HG03558 (cell line): ENCODE data around the gene KAT2B.

Experiments used
- ATAC-seq: cut with Tn5 transposase; IDR thresholded peaks from one replicate; pipeline ENCODE4 v1.9.1; 2021; ENCODE audit warnings: moderate number of reproducible peaks; ENCODE audit not compliant: unreplicated experiment; ENCODE audit errors: extremely low read depth

The KAT2B gene

GRCh38 chr3:20083953-20084352 lies 43.7 kb downstream of the KAT2B start:
- no peak for ATAC-seq

DNA sequence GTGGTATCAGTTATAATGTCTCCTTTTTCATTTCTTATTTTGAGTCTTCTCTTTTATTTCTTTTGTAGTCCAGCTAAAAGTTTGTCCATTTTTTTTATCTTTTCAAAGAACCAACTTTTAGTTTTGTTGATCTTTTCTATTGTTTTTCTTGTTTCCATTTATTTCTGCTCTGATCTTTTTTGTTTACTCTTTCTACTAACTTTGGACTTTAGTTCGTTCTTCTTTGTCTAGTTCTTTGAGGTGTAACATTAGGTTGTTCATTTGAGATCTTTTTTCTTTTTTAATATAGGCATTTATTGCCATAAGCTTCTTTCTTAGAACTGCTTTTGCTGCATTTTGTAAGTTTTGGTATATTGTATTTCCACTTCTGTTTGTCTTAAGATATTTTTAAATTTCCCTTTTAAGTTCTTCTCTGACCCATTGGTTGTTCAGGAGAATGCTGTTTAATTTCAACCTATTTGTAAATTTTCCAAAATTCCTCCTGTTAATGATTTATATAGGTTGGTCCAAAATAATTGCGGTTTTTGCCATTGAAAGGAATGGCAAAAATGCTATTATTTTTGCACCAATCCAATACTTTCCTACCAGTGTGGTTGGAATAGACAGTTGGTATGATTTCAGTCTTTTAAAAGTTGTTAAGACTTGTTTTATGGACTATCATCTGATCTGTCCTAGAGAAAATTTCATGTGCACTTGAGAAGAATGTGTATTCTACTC lies 51.2 kb downstream of the KAT2B start:
- no peak for ATAC-seq

DNA sequence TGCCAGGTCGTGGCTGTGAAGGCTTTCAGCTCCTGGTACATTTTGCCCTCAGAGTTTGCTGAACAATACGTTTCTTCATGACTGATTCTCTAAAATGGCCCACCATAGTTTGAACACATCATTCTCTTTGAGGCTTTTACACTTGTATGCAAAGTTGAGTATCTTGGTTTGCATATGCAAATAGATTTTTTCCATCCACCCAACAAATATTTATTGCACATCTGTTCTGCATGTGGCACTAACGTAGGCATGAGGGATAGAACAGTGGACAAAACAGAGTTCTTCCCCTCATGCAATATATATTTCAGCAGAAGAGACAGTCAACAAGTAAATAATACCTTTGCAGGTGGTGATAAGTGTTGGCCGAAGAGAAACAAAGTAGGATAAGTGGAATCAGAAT lies 55.2 kb downstream of the KAT2B start:
- no peak for ATAC-seq

GRCh38 chr3:20096135-20096685 lies 56.0 kb downstream of the KAT2B start:
- ATAC-seq, result no peak

DNA sequence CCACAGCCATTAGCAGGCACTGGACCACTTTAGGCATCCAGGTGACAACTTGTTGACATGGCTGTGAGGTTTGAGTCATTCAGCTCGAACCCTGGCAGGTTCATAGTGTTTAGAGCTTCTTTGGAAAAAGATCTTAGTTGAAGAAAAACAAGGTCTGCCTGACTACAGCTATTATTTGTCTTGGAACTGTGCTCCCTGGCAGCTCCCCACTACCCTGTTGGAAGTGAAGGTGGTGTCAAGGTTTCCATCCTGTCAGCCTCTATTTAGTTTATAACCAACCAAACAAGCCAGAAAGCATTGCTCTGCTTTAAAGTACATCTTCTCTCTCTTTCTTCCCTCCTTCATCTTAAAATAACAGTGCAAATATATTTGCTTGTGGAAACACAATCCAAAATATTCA lies 56.8 kb downstream of the KAT2B start:
- no peak for ATAC-seq

DNA sequence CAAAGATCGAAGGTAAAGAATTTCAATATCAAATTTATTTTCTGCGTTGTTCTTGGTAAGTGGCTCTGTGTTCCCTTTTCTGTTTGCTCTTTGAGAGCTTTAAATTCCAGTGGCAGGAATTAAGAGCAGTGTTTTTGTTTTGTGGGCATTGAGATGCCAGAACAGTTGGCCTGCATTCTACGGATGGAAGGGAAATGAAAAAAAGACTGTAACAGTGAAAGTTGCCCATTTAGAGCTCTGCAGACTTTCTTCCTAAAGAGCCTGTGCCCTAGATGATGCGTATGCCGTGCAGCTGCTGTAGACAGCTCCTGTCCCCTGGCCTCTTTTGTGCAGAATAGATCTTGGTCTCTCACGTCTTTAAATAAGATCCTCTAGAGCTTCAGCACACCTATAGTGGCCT lies 58.8 kb downstream of the KAT2B start:
- no peak for ATAC-seq

DNA sequence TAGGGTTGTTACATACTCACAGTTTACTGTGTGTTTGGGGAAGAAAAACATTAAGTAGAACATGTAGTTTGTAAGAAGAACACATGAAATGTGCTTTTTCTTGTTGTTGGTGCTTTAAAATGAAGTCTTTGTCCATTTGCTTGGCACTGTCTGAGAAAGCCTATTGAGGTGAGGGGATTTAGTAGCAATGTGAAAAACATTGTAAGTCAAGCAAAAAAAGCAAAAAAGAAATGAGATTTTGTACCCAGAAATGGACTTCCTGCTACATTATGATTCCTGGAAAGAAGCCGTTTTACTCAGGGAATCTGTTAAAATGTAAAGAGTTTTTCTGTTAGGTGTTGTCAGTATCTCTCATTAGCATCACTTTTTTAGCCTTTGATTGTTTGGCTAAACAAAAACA lies 59.9 kb downstream of the KAT2B start:
- no peak for ATAC-seq

DNA sequence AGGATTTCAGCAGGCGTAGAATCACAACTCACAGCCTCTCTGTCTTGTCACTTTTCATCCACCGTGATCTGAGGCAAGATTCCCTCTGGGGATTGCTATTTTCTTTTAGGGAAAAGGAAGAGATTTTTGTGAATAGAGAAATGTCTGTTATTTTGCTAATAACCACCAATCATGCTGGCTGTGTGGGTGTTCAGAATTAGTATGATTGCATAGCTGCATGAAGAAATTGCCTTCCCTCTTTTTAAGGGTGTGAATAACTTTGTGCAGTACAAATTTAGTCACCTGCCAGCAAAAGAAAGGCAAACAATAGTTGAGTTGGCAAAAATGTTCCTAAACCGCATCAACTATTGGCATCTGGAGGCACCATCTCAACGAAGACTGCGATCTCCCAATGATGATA lies 60.8 kb downstream of the KAT2B start:
- ATAC-seq, result no peak

GRCh38 chr3:20103731-20104130 lies 63.5 kb downstream of the KAT2B start:
- ATAC-seq, result peak; percentile 15

DNA sequence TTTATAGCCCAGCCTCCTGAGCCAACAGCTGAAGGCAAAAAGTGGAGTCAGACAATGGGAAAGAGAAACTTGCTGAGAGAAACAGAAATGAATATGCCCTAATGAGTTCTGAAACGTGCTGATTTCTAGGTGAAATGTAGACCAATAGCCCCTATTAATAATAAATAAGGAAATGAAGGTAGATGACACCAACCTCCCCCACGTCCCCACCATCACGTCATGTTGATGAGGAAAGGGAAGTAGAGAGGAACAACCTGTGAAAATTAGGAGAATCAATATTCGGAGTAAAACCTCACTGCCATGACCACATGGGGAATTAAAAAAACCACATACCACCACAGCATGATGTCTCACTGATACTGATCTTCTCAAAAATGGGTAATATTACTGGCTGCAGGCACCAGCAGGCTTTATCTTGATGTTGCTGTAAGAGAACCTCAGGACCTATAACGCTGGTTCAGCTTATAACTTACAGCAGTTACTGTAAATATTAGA lies 64.0 kb downstream of the KAT2B start:
- ATAC-seq, result peak; percentile 47

GRCh38 chr3:20105513-20106280 lies 65.5 kb downstream of the KAT2B start:
- ATAC-seq, result no peak

GRCh38 chr3:20107722-20108121 lies 67.5 kb downstream of the KAT2B start:
- ATAC-seq, result no peak

- no peak for ATAC-seq
Observed at GRCh38 chr3:20108869-20109268, 68.6 kb downstream of the KAT2B start.

DNA sequence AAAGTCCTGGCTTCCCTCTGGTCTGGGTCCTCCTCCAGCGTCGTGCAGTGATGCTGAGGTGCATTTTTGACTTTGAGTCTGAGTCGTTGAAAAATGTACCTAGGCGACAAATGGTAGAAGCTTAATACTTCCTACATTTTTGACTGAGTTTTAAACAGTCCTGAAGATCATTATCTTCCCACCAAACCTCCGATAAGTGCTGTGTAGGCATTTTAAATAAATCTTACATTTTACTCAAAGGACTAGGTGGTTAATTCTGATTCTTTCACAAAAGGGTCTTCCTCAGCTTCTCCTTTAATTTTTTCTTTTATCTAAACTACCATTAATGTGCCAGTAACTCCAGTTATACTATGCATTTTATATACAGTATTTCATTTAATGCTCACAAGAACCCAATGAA lies 70.6 kb downstream of the KAT2B start:
- no peak for ATAC-seq

- ATAC-seq, result no peak
Observed at GRCh38 chr3:20111836-20112235, 71.6 kb downstream of the KAT2B start.

- no peak for ATAC-seq
Observed at GRCh38 chr3:20121088-20121487, 80.8 kb downstream of the KAT2B start.

- ATAC-seq, result no peak
Observed at GRCh38 chr3:20123131-20123652, 82.9 kb downstream of the KAT2B start.

DNA sequence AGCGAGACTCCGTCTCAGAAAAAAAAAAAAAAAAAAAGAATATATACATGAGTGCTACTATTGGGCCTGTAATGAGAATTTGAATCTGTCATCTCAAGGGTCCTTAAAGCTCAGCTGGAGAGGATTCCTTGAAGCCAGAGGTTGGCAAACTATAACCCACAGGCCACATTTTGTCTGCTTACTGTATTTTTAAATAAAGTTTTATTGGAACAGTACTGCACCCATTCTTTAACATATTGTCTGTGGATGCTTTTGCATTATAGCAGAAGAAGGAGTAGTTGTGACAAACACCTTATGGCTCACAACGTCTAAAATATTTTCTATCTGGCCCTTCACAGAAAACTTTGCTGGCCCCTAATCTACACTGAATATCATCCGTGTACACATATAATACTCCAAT lies 85.0 kb downstream of the KAT2B start:
- no peak for ATAC-seq

GRCh38 chr3:20125897-20126296 lies 85.7 kb downstream of the KAT2B start:
- ATAC-seq, result peak; percentile 99

- no peak for ATAC-seq
Observed at GRCh38 chr3:20128358-20128757, 88.1 kb downstream of the KAT2B start.

GRCh38 chr3:20130106-20130505 lies 89.9 kb downstream of the KAT2B start:
- ATAC-seq, result no peak
